ENCODE data around the gene MICAL3. TPM values are rescaled to one million over a fixed set of nuclear protein-coding genes. Genes with fewer than 3 reads are reported as not detected.

The MICAL3 gene
- total and polyA plus RNA-seq, 2 of the 8 experiments (the other 6 are each of a cell fraction or from before 2014, with no cell fraction given), result 8.3 to 41.8 TPM

GRCh38 chr22:17789379-17790200, 234.8 kb downstream of the MICAL3 start (continued):
- TF ChIP-seq RFX5 (IDR thresholded peaks at IDR 0.05; ENCODE audit: borderline replicate concordance, low read depth, low read length) (no peak), CBX8 (IDR thresholded peaks at IDR 0.05; ENCODE audit: borderline replicate concordance, low read depth, low read length) (no peak), RAD21 (IDR thresholded peaks at IDR 0.05 in 1 of 2, conservative IDR thresholded peaks at IDR 0.05 in 1 of 2; ENCODE audit: low read depth in 2 of 2, low read length in 2 of 2) (no peak), KDM5A (IDR thresholded peaks at IDR 0.05; ENCODE audit: low read length) (no peak), EGR1 (IDR thresholded peaks at IDR 0.05; ENCODE audit: borderline replicate concordance, low read depth, low read length) (no peak), NANOG (IDR thresholded peaks at IDR 0.05; ENCODE audit: insufficient read depth, low read depth, low read length, poor library complexity, severe bottlenecking) (no peak)
